SKM-1 treated with dmso at 0.1 percent for 144 hours (cell line): Measurements from ENCODE around the gene OSBP.
A peak's percentile ranks its signal among the peaks of the same experiment; 100 is the strongest.
"Not testable (repeated sequence)": the region's sequence is repeated elsewhere in the genome, so short reads cannot be mapped to it uniquely, and the experiment has no call there.

Source experiments
- DNase-seq: peaks from one replicate; lab custom pipeline; 2025; ENCODE audit not compliant: unreplicated experiment; lab: John Stamatoyannopoulos, UW

Gene OSBP, protein sequence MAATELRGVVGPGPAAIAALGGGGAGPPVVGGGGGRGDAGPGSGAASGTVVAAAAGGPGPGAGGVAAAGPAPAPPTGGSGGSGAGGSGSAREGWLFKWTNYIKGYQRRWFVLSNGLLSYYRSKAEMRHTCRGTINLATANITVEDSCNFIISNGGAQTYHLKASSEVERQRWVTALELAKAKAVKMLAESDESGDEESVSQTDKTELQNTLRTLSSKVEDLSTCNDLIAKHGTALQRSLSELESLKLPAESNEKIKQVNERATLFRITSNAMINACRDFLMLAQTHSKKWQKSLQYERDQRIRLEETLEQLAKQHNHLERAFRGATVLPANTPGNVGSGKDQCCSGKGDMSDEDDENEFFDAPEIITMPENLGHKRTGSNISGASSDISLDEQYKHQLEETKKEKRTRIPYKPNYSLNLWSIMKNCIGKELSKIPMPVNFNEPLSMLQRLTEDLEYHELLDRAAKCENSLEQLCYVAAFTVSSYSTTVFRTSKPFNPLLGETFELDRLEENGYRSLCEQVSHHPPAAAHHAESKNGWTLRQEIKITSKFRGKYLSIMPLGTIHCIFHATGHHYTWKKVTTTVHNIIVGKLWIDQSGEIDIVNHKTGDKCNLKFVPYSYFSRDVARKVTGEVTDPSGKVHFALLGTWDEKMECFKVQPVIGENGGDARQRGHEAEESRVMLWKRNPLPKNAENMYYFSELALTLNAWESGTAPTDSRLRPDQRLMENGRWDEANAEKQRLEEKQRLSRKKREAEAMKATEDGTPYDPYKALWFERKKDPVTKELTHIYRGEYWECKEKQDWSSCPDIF

GRCh38 chr11:59615637-59616395, at the start of gene OSBP:
TSS of gene OSBP (minus strand) at chr11:59615774. CDS start at chr11:59615664, 110 bp downstream.
- peak; percentile 100 for DNase-seq

- peak; percentile 1 for DNase-seq
Measured at GRCh38 chr11:59660621-59661020, 45.0 kb upstream of the OSBP start.

DNA sequence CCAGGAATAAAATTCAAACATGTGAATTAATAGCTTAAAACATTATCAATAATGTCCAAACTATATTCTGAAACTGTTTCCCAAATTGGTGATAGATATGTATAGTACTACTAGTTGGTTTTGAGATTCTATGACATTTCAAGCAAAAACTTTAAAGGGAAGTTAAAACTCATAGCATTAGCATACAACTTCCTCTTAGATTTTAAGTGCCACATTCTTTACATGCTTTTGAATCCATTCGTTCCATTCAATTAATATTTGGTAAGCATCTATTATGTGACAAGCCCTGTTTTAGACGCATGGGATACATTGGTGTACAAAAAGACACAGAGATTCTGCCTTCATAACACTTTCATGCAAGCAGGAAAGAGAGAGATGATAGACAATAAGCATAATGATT, 44.4 kb upstream of the OSBP start:
- no peak for DNase-seq

DNA sequence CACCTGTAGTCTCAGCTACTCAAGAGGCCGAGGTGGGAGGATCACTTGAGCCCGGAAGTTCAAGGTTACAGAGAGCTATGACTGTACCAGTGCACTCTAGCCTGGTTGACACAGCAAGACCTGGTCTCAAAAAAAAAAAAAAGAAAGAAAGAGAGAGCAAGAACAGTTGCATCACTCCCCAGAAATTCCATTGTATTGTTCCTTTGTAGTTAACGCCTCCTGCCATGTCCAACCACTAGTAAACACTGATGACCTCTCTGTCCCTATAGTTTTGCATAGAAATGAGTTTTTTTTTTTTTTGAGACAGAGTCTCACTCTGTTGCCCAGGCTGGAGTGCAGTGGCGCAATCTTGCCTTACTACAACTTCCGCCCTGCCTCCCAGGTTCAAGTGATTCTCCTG, 42.5 kb upstream of the OSBP start:
- no peak for DNase-seq

- no peak for DNase-seq
Measured at GRCh38 chr11:59654893-59655292, 39.3 kb upstream of the OSBP start.

DNA sequence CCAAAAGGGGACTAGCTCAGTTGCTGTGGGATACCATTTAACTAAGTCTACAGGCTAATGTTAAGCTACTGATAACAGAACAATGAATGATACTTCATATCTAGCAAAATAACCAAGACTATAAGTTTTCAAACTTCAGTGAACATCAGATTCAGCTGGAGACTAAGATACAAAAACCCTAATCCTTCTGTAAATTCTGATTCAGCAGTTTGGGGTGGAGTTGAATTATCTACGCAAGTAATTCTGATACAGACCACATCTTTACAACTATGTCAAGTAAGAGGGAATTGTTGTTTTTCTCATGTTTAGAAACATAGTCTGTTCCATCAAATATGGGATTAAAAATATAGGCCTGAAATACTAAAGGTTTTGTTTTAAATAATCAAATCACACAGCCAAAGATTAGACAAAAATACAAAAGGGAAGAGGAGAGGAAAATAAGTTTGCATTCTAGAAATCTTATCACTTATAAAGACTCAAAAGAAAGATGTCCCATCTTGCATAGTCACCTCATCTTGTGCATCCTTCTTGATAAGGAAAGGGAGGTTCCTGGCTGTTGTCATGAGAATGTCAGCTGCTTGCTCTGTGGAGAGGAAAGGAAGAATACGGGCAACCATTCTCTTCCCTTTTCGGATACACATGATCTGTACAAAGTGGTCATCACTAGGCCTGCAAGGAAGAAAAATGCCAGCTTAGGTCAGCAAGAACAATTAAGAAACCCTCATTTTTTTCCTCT, 31.8 kb upstream of the OSBP start:
- no peak for DNase-seq

GRCh38 chr11:59644528-59644927, 29.0 kb upstream of the OSBP start:
- DNase-seq = no peak

- DNase-seq = no peak
Measured at GRCh38 chr11:59643390-59643789, 27.8 kb upstream of the OSBP start.

DNA sequence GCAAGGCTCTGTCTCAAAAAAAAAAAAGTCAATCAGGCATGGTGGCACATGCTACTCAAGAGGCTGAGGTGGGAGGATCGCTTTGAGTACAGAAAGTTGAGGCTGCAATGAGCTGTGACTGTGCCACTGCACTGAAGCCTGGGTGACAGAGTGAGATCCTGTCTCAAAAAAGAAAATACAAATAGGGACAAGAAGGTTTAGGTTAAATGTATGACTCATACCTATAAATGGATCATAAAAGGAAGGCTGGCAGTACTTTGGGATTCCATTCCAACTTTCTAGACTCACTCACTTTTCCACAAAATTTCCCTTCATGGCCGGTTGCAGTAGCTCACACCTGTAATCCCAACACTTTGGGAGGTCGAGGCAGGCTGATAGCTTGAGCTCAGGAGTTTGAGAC, 25.6 kb upstream of the OSBP start:
- DNase-seq = no peak

DNA sequence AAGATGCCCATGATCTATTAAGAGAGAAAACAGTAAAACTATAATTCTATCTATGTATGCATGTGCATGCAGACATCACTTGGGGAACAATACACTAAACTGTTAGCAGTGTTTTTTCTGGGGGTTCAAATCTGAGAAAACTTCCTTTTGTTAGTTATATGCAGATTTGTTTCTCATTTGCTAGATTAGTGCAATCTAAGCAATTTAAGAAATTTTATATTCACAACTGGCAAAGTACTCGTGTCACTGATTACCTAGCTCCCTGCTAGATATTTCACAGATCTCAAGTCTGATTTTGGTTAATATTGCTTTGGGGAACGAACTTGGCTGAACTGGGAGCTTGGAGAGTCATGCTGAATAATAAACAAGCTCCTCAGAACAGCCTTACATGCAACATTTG, 14.9 kb upstream of the OSBP start:
- DNase-seq = no peak

GRCh38 chr11:59629996-59630395, 14.4 kb upstream of the OSBP start:
- no peak for DNase-seq

- DNase-seq = not testable (repeated sequence)
Measured at GRCh38 chr11:59626969-59627368, 11.4 kb upstream of the OSBP start.

DNA sequence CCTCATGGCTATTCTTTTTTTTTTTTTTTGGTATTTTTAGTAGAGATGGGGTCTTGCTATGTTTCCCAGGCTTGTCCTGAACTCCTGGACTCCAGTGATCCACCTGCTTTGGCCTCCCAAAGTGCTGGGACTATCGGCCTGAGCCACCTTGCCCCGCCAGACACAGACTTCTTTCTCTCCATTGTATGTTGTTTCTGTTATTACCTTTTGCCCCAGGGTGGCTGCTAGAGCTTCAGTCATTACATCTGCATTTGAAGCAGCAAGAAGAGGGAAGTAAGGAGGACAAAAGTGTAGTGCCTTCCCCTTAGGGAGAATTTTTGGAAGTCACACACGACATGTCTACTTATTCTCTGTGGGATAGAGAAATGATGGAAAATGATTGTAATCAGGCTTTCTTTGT, 10.1 kb upstream of the OSBP start:
- DNase-seq = no peak

GRCh38 chr11:59617876-59618275, 2.3 kb upstream of the OSBP start:
- no peak for DNase-seq

DNA sequence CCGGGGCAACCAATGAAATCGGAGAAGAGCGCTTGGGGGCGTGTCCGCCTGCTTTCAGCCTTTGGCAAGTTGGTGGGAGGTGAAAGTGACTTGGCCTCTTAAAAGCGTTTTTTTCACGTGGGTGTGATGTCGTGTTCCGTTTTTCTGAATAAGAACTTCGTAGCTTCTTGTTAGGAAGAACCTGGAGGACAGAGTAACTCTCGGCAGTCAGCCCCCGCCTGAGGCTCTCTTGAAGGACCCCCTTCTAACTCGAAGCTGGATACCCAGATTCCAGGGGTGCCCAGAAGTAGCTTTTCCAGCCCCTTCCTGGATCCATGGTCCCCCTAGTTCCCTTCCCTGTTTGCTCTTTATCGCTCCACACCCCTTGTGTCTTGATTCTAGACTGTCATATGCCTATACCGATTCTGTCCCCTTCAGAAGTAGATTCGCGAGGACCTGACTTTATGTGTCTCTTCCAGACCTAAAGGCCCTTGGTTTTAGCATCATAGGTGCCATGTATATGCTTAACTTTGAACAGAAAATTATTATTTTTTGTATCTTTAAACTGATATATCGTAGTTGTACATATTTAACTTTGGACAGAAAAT, 915 bp upstream of the OSBP start:
- no peak for DNase-seq

DNA sequence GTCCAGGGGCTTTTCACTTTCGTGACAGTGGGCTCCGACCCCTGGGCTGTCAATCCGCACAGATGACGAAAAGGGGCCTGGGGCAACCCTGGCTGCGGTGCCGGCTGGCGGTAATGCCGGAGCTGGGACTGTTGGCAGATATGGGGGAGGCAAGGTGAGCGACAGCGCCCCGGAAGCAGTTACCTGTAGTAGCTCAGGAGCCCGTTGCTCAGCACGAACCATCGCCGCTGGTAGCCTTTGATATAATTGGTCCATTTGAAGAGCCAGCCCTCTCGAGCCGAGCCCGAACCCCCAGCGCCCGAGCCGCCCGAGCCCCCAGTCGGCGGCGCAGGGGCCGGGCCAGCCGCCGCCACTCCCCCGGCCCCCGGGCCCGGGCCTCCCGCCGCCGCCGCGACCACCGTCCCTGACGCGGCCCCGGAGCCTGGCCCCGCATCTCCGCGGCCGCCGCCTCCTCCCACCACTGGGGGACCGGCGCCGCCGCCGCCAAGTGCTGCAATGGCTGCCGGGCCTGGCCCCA, 396 bp downstream of the OSBP start:
- no peak for DNase-seq

DNA sequence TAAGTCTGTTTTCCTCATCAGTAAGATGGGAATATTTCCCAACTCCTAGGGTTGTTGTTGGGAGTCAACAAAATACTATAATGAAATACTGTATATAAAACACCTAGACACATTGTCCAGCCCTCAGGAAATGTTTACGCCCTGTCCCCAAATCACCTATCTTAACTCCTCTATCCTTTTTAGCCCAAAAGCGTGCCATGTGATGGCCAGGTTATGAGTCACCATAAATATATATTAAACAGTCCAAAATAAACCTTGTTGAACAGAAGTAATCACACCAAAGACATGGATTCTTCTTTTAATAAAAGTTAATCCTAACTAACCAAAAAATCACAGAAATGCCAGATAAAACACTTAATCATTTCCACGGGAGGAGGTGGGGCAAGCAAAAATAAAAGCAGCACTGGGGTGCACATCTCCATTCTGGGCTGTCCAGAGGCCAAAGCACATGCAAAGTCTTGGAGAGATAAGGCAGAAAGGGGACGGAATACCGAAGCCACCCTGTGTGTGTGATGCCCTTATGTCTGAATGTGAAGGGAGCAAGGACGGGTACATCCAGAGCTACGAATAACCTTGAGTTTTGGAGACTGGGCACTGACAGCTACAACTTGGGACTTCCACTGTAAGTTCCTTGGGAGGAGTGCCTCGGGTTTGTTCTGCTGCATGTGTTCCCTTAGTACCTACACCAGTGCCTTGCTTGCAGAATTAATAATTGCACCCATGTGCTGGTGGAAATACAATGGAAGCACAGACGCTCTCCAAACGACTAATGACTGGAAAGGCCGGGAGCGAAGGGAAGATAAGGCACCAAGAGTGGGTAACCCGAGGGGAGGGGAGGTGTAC, 1.1 kb downstream of the OSBP start:
- no peak for DNase-seq

GRCh38 chr11:59611570-59612565, 3.7 kb downstream of the OSBP start:
- DNase-seq = no peak
